HepG2 (cell line): Measurements from ENCODE around the gene IL21R.

Experiments
- ARID2 ChIP-seq: sonication (generic); formaldehyde crosslinking; IDR thresholded peaks from 2 replicates; pipeline ENCODE4 v1.8.1; 2022; ENCODE audit warnings: mild to moderate bottlenecking, missing genetic modification reagents, borderline replicate concordance
- CENPBD1 ChIP-seq: sonication (generic); formaldehyde crosslinking; IDR thresholded peaks from 2 replicates; pipeline ENCODE4 v1.8.0; 2022; ENCODE audit warnings: missing genetic modification reagents, low read depth, mild to moderate bottlenecking, borderline replicate concordance
- CTCF ChIP-seq: sonication (generic); formaldehyde crosslinking; IDR thresholded peaks from 2 replicates; pipeline ENCODE4 v1.5.0; 2020; ENCODE audit warnings: mild to moderate bottlenecking, missing genetic modification reagents, moderate library complexity
- FOXP4 ChIP-seq: sonication (generic); formaldehyde crosslinking; IDR thresholded peaks from 2 replicates; pipeline ENCODE4 v1.4.0; 2020; ENCODE audit warnings: missing genetic modification reagents
- GTF3A ChIP-seq: sonication (generic); formaldehyde crosslinking; conservative IDR thresholded peaks from 2 replicates; pipeline ENCODE4 v1.4.0; 2020; ENCODE audit warnings: mild to moderate bottlenecking, missing genetic modification reagents
- POLR2A ChIP-seq, 2 experiments: IDR thresholded peaks; 2 replicates each; pipeline ENCODE4 v1.6.1; 2011; ENCODE audit warnings: low read depth in 2 of 2, low read length in 2 of 2, mild to moderate bottlenecking in 1 of 2, moderate library complexity in 1 of 2; ENCODE audit not compliant: insufficient read depth in 1 of 2
- ZNF121 ChIP-seq: sonication (generic); formaldehyde crosslinking; IDR thresholded peaks from 2 replicates; pipeline ENCODE4 v1.5.0; 2020; ENCODE audit warnings: mild to moderate bottlenecking, missing genetic modification reagents

GRCh38 chr16:27400751-27401620, 988 bp upstream of the IL21R start:
- TF ChIP-seq GTF3A (CRISPR knock-in tag), result no peak
- no peak for TF ChIP-seq ARID2 (CRISPR knock-in tag)
- TF ChIP-seq CTCF (CRISPR knock-in tag), result no peak
- no peak for TF ChIP-seq FOXP4
- TF ChIP-seq POLR2A (IDR thresholded peaks at IDR 0.05; ENCODE audit: insufficient read depth in 1 of 2, low read depth in 2 of 2, low read length in 2 of 2), result no peak
- no peak for TF ChIP-seq CENPBD1 (CRISPR knock-in tag)
- TF ChIP-seq ZNF121 (CRISPR knock-in tag), result no peak
